GM12874 (cell line): ENCODE measurements around the gene SEPTIN10.

Experiments
- CTCF ChIP-seq: IDR thresholded peaks from 2 replicates; pipeline ENCODE4 v1.5.1; 2011; ENCODE audit warnings: low read depth, mild to moderate bottlenecking, control low read depth, low read length, moderate library complexity; ENCODE audit not compliant: insufficient read depth

The SEPTIN10 gene

DNA sequence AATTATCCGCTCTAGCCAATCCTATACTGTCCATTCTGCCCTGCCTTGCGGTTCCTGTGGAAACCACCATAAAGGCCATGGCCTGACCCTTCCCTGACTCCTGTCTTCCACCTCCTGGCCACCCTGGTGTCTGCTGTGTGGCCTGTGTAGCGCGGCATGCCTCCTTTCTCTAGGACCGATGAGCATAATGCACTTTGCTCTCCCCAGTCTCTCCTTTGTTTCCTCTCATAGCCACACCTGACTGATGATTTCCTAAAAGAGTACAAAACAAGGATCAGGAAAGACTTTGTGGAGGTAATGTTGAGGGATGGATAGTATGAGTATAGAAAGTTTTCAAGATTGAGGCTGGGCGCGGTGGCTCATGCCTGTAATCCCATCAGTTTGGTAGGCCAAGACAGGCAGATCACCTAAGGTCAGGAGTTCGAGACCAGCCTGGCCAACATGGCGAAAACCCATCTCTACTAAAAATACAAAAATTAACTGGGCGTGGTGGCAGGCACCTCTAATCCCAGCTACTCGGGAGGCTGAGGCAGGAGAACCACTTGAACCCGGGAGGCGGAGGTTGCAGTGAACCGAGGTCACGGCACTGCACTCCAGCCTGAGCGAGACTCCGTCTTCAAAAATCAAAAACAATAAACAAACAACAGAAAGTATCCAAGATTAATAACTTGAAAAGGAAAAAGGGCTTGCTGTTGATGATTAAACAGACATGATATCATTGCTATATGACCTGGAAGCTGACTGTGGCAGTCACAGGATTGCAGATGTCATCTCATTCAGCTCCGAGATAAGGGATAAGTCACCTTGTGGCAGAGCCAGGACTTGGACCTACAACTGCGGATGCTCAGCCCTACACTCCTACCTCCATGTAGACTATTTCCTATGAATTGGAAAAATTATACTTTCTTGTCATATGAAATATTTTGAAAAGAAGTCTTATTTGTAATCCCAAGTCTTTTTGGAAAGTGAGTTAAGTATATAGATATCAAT lies 17.0 kb upstream of the SEPTIN10 start:
- no peak for TF ChIP-seq CTCF

DNA sequence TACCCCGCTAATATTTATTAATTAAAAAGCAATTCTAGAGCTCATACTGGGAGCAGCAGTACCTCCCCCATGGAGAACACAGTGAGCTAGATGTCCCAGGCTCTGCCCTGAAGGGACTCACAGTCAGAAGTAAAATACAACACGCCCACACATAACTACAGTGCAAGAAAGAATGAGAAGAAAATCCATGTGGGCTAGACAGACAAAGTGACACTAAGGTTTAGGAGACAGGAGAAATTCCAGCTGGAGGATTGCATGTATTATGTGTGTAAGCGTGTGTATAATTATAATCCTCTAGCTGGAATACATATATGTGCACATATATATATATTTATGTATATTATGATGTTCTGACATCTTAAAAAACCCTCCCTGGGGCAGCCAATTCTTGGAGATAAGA lies 16.1 kb upstream of the SEPTIN10 start:
- TF ChIP-seq CTCF, result no peak

DNA sequence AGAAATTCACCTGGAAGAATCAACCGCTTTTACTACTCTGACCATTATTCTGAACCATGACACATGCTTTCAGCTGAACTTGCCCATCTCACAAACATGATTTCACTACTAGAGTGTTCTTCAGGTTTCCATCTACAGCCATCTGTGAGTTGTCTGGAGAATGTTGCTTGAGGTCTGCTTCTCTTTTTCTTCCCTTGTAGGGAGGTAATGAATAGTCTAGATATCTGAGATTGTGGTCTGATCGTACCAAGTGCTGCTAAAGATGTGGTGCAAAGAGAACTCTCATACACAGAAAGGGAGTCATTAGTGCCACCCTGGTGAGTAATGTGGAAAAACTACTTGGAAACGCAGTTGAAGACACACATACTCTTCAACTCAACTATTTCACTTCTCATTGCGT lies 10.6 kb upstream of the SEPTIN10 start:
- no peak for TF ChIP-seq CTCF

DNA sequence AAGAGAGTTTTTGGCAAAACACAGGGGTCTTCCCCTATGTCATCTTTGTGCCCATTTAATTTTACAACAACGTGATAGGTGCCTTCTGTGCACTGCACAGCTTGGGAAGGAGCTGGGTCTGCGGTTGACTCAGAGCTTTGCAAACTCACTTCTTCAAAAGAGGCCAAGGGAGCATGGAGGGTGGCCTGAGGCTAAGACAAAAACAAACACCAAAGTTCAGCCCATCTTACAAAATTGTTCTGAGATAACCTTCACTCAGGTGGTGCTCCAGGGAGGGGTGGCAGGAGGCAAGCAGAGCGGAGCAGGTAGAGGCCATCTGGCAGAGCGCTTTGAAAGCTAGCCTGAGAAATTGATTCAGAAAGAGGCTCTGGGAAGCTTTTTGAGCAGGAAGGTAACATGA lies 10.2 kb upstream of the SEPTIN10 start:
- TF ChIP-seq CTCF, result no peak

- no peak for TF ChIP-seq CTCF
These were observed 9.5 kb upstream of the SEPTIN10 start for GRCh38 chr2:109623297-109623696.

- no peak for TF ChIP-seq CTCF
These were observed 5.4 kb upstream of the SEPTIN10 start for GRCh38 chr2:109619032-109619615.

GRCh38 chr2:109616184-109616583 lies 2.4 kb upstream of the SEPTIN10 start:
- no peak for TF ChIP-seq CTCF
